Measurements from ENCODE around the gene KLHL2.
A peak's percentile ranks its signal among the peaks of the same experiment; 100 is the strongest.
"Not testable (repeated sequence)": the region's sequence is repeated elsewhere in the genome, so short reads cannot be mapped to it uniquely, and the experiment has no call there.

The KLHL2 gene

GRCh38 chr4:165212647-165213046 is 5.3 kb downstream of the KLHL2 start:
- not testable (repeated sequence) for H3K79me2 ChIP-seq (ENCODE audit: control insufficient read depth, insufficient read depth, low read length); H3K4me3 ChIP-seq (ENCODE audit: low read length); H4K5ac ChIP-seq (ENCODE audit: low read length); H3K27ac ChIP-seq (ENCODE audit: low read depth, low read length); H3K27me3 ChIP-seq (ENCODE audit: insufficient read depth, low read length, poor library complexity); H2BK120ac ChIP-seq (ENCODE audit: low read depth, low read length); H4K8ac ChIP-seq (ENCODE audit: low read depth, low read length); H3K9ac ChIP-seq (ENCODE audit: low read length); H3K56ac ChIP-seq (ENCODE audit: low read length); H2BK15ac ChIP-seq (replicated peaks; ENCODE audit: low read depth); H2AK5ac ChIP-seq (ENCODE audit: low read length); H3K4me1 ChIP-seq (ENCODE audit: control insufficient read depth, low read depth, low read length); H3K4me2 ChIP-seq (ENCODE audit: low read length); H3K4ac ChIP-seq (ENCODE audit: low read depth, low read length); H2BK5ac ChIP-seq (ENCODE audit: low read length); H3K36me3 ChIP-seq (ENCODE audit: control insufficient read depth, insufficient read depth, low read length); H3K18ac ChIP-seq (ENCODE audit: low read length); H3K23ac ChIP-seq (ENCODE audit: low read length); H3K79me1 ChIP-seq (ENCODE audit: low read length)
- no CpG with 5 or more reads among the region's 2 CpGs for WGBS (ENCODE audit: extremely low coverage, insufficient coverage, low lambda C conversion rate)
- DNase-seq = peak; percentile 42

- H3K79me1 ChIP-seq (ENCODE audit: low read length); H3K4me1 ChIP-seq (ENCODE audit: control insufficient read depth, low read depth, low read length); H2AK5ac ChIP-seq (ENCODE audit: low read length); H3K79me2 ChIP-seq (ENCODE audit: control insufficient read depth, insufficient read depth, low read length); H3K23ac ChIP-seq (ENCODE audit: low read length); H2BK120ac ChIP-seq (ENCODE audit: low read depth, low read length); H3K27ac ChIP-seq (ENCODE audit: low read depth, low read length); H4K5ac ChIP-seq (ENCODE audit: low read length); H3K9ac ChIP-seq (ENCODE audit: low read length); H3K27me3 ChIP-seq (ENCODE audit: insufficient read depth, low read length, poor library complexity); H3K18ac ChIP-seq (ENCODE audit: low read length); H3K36me3 ChIP-seq (ENCODE audit: control insufficient read depth, insufficient read depth, low read length); H3K4ac ChIP-seq (ENCODE audit: low read depth, low read length); H4K8ac ChIP-seq (ENCODE audit: low read depth, low read length); H3K56ac ChIP-seq (ENCODE audit: low read length); H3K4me3 ChIP-seq (ENCODE audit: low read length); H2BK5ac ChIP-seq (ENCODE audit: low read length); H3K4me2 ChIP-seq (ENCODE audit: low read length); H2BK15ac ChIP-seq (replicated peaks; ENCODE audit: low read depth): not testable (repeated sequence)
- peak; percentile 57 for DNase-seq
- no CpG with 5 or more reads among the region's 1 CpG for WGBS (ENCODE audit: extremely low coverage, insufficient coverage, low lambda C conversion rate)
These were observed 6.0 kb downstream of the KLHL2 start for GRCh38 chr4:165213404-165213803.

DNA sequence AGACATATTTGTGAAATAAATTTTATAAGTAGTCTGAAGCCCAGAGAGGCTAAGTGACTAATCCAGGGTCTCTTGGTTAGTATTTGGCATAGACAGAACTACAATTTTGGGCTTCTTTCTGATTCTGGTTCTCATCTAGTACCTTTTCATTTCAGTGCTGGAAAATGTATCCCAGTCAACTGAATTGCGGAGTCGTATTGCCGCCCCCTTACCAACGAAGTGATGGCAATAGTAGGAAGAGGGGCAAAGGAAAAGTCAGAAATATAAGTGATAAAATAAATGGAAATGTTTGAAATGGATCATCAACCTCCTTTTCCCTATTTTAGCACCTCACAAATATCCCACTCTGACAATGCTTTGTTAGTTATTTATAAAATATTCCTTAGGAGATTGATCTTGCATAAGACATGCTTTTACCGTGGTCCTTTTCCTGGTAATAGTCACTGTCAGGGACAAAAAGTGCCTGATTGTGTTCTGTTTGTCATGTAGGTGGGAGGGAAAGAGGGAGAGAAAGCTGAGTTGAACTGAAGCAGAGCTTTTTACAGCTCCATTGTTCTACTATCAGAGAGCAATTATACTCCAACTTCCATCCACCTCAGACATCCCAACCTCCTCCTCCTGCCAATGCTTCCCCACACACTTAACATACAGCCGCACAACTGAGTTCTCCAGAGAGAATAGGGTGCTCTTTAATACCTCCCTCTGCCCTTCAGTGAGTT is 6.8 kb downstream of the KLHL2 start:
- H3K4ac ChIP-seq (ENCODE audit: low read depth, low read length); H2BK15ac ChIP-seq (replicated peaks; ENCODE audit: low read depth); H4K8ac ChIP-seq (ENCODE audit: low read depth, low read length); H3K79me1 ChIP-seq (ENCODE audit: low read length); H3K4me1 ChIP-seq (ENCODE audit: control insufficient read depth, low read depth, low read length); H3K79me2 ChIP-seq (ENCODE audit: control insufficient read depth, insufficient read depth, low read length); H3K4me2 ChIP-seq (ENCODE audit: low read length); H2BK5ac ChIP-seq (ENCODE audit: low read length); H3K18ac ChIP-seq (ENCODE audit: low read length); H3K27ac ChIP-seq (ENCODE audit: low read depth, low read length); H4K5ac ChIP-seq (ENCODE audit: low read length); H3K36me3 ChIP-seq (ENCODE audit: control insufficient read depth, insufficient read depth, low read length); H3K23ac ChIP-seq (ENCODE audit: low read length); H3K56ac ChIP-seq (ENCODE audit: low read length); H3K27me3 ChIP-seq (ENCODE audit: insufficient read depth, low read length, poor library complexity); H3K9ac ChIP-seq (ENCODE audit: low read length); H2BK120ac ChIP-seq (ENCODE audit: low read depth, low read length); H2AK5ac ChIP-seq (ENCODE audit: low read length); H3K4me3 ChIP-seq (ENCODE audit: low read length): not testable (repeated sequence)
- peak; percentile 50 for DNase-seq
- no CpG with 5 or more reads among the region's 6 CpGs for WGBS (ENCODE audit: extremely low coverage, insufficient coverage, low lambda C conversion rate)

DNA sequence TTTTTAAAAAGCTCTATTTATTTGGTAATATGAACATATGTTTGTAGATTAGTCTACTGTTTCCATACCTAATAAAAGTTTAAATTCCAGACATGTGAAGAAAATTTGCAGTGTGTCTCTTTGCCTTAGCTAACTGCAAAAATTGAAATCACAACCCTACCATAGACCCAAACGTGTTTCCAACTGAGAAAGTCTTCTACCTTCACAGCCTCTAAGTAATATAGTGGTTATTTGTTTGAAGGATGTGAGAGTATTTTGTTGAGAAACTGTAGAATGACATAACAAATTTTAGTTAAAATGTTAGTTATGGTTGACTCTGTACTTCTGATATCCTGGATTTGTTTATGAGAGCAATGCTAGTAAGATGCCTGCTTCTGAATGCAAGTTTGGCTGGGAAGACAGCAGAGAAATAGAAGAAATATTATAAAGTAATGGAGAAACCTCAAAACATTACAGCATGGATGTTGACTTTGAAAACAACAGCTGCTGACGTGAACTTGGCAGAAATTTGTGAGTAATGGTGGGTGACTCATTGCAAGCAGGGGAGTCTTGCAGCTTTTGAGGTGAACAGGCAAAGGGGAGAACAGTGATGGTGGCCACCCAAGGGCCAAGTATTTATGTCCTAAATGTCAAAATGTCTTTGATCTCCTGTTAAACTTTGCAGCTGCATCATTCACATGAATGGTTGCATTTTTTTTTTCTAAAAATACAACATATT is 7.8 kb downstream of the KLHL2 start:
- not testable (repeated sequence) for H3K4me1 ChIP-seq (ENCODE audit: control insufficient read depth, low read depth, low read length); H3K4me3 ChIP-seq (ENCODE audit: low read length); H3K79me1 ChIP-seq (ENCODE audit: low read length); H3K18ac ChIP-seq (ENCODE audit: low read length); H3K27me3 ChIP-seq (ENCODE audit: insufficient read depth, low read length, poor library complexity); H3K4ac ChIP-seq (ENCODE audit: low read depth, low read length); H3K23ac ChIP-seq (ENCODE audit: low read length); H2BK5ac ChIP-seq (ENCODE audit: low read length); H3K27ac ChIP-seq (ENCODE audit: low read depth, low read length); H4K8ac ChIP-seq (ENCODE audit: low read depth, low read length); H2BK120ac ChIP-seq (ENCODE audit: low read depth, low read length); H2AK5ac ChIP-seq (ENCODE audit: low read length); H3K79me2 ChIP-seq (ENCODE audit: control insufficient read depth, insufficient read depth, low read length); H3K56ac ChIP-seq (ENCODE audit: low read length); H2BK15ac ChIP-seq (replicated peaks; ENCODE audit: low read depth); H4K5ac ChIP-seq (ENCODE audit: low read length); H3K9ac ChIP-seq (ENCODE audit: low read length); DNase-seq; H3K36me3 ChIP-seq (ENCODE audit: control insufficient read depth, insufficient read depth, low read length); H3K4me2 ChIP-seq (ENCODE audit: low read length)
- no CpG with 5 or more reads among the region's 2 CpGs for WGBS (ENCODE audit: extremely low coverage, insufficient coverage, low lambda C conversion rate)

DNA sequence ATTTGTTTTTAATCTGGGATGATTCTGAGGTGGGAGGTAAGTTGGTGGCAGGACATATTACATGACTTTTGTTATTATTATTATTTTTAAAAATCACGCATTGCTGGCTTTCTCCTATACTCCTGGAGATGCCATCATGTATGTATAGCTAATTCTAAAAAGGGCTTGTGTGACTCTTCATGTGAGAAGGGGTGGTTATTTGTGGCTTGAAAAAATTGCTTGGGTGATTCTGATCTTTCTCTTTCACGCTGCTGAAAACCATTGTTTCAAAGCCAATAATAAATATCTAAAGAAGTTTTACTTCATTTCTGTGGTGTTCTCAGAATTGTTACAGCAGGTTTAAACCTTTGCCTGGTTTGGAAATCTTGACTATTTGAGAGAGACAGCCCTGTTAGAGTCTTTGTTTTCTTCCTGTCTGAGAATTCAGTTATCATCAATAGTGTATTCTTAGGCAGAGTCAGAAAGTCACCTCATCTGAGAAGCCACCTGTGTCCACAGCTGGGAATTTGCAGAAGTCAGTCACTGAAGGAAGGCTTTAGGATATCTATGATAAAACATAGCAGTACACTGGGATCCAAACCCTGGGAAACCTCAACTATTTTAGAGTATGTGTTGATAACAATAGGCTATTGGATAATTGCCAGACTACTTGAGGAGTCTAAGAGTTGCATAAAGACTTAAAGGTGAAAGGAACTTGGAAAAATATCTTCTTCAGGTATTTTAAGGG is 8.6 kb downstream of the KLHL2 start:
- not testable (repeated sequence) for H2BK120ac ChIP-seq (ENCODE audit: low read depth, low read length); H3K23ac ChIP-seq (ENCODE audit: low read length); H3K56ac ChIP-seq (ENCODE audit: low read length); H2BK5ac ChIP-seq (ENCODE audit: low read length); H3K4me2 ChIP-seq (ENCODE audit: low read length); H3K27me3 ChIP-seq (ENCODE audit: insufficient read depth, low read length, poor library complexity); H3K4ac ChIP-seq (ENCODE audit: low read depth, low read length); H3K18ac ChIP-seq (ENCODE audit: low read length); H2BK15ac ChIP-seq (replicated peaks; ENCODE audit: low read depth); H2AK5ac ChIP-seq (ENCODE audit: low read length); H3K79me1 ChIP-seq (ENCODE audit: low read length); H3K27ac ChIP-seq (ENCODE audit: low read depth, low read length); H3K36me3 ChIP-seq (ENCODE audit: control insufficient read depth, insufficient read depth, low read length); H3K4me1 ChIP-seq (ENCODE audit: control insufficient read depth, low read depth, low read length); H3K79me2 ChIP-seq (ENCODE audit: control insufficient read depth, insufficient read depth, low read length); H4K8ac ChIP-seq (ENCODE audit: low read depth, low read length); H4K5ac ChIP-seq (ENCODE audit: low read length); H3K4me3 ChIP-seq (ENCODE audit: low read length); DNase-seq; H3K9ac ChIP-seq (ENCODE audit: low read length)
- no CpG with 5 or more reads among the region's 2 CpGs for WGBS (ENCODE audit: extremely low coverage, insufficient coverage, low lambda C conversion rate)

Measured in mesendoderm (in vitro differentiated cells).